HepG2 (cell line): ENCODE results near the gene SRC. TPM values are rescaled to one million over a fixed set of nuclear protein-coding genes. Genes with fewer than 3 reads are reported as not detected.

Source experiments
- ATAC-seq: fragments of 200-7000 bp; cut with Tn5 transposase; 3 replicates; pipeline ENCODE4 v1.9.1; 2020; ENCODE audit warnings: mild to moderate bottlenecking, moderate library complexity
- BruUV-seq: library from RNA; stranded (reverse); fragments of 400-500 nt; replicated peaks from 2 replicates; lab custom pipeline; 2021; lab: Mats Ljungman, UMichigan
- CTCF ChIA-PET: fragments of 300-600 bp; formaldehyde crosslinking; extraction: SDS; loops from one replicate; lab custom pipeline; 2021; ENCODE audit warnings: low total read pairs, inconsistent platforms, low intra/inter-chr PET ratio; lab: Yijun Ruan, JAX
- POLR2A ChIA-PET: fragments of 350-600 bp; sonication (Branson Sonifier 250); formaldehyde crosslinking; loops from one replicate; lab custom pipeline; 2020; ENCODE audit warnings: antibody characterized with exemption, inconsistent platforms; lab: Yijun Ruan, JAX
- DNase-seq: peaks from one replicate; pipeline ENCODE4 v3.0.0-alpha.2; 2015; ENCODE audit warnings: low spot score
- FAIRE-seq: peaks from 3 replicates; lab custom pipeline; 2011; peaks lifted over from hg19 to GRCh38; lab: Jason Lieb, UNC
- H2AFZ ChIP-seq: one replicate; pipeline ENCODE4 v1.6.1; 2011; ENCODE audit warnings: low read length, inconsistent platforms
- H3K27ac ChIP-seq: fragments of 300-600 bp; 3 replicates; pipeline ENCODE4 v1.8.0; 2011; ENCODE audit warnings: mixed run types, mild to moderate bottlenecking, mixed read lengths, low read length, inconsistent platforms; ENCODE audit not compliant: insufficient read depth; ENCODE audit errors: extremely low read length
- H3K27me3 ChIP-seq, 2 experiments: fragments of 200-600 bp in 1 of 2; 2 replicates in 1 of 2; 3 replicates in 1 of 2; pipeline versions ENCODE4 v1.6.0 to v1.8.0; 2011; ENCODE audit warnings: low read length in 2 of 2, mild to moderate bottlenecking in 2 of 2, moderate library complexity in 2 of 2, inconsistent platforms in 1 of 2; ENCODE audit not compliant: insufficient read depth in 2 of 2, control insufficient read depth in 1 of 2
- H3K36me3 ChIP-seq, 2 experiments: fragments of 200-600 bp in 1 of 2; replicated peaks in 1 of 2; 2 replicates in 1 of 2; 3 replicates in 1 of 2; pipeline versions ENCODE4 v1.5.1 to v1.8.0; 2011; ENCODE audit warnings: low read length in 2 of 2, inconsistent platforms in 1 of 2; ENCODE audit not compliant: insufficient read depth in 2 of 2, control insufficient read depth in 1 of 2
- H3K4me1 ChIP-seq: 2 replicates; pipeline ENCODE4 v1.5.1; 2012; ENCODE audit warnings: low read length, inconsistent platforms; ENCODE audit not compliant: insufficient read depth
- H3K4me2 ChIP-seq: 2 replicates; pipeline ENCODE4 v1.6.0; 2011; ENCODE audit warnings: low read depth, low read length, inconsistent platforms
- H3K4me3 ChIP-seq, 3 experiments: fragments of 200-600 bp in 1 of 3; sonication (generic), shearing (Covaris generic) in 1 of 3; replicated peaks in 1 of 3; 2 replicates each; pipeline ENCODE4 v1.5.1; 2011 to 2016; ENCODE audit warnings: low read length in 3 of 3, inconsistent platforms in 2 of 3, low read depth in 2 of 3, mild to moderate bottlenecking in 2 of 3, control low read depth in 1 of 3, mixed read lengths in 1 of 3; ENCODE audit not compliant: insufficient read depth in 1 of 3
- H3K79me2 ChIP-seq: one replicate; pipeline ENCODE4 v1.6.1; 2011; ENCODE audit warnings: low read length, inconsistent platforms; ENCODE audit not compliant: insufficient read depth
- H3K9ac ChIP-seq: 2 replicates; pipeline ENCODE4 v1.6.0; 2011; ENCODE audit warnings: mild to moderate bottlenecking, low read depth, low read length, inconsistent platforms; ENCODE audit not compliant: insufficient read depth
- H3K9me3 ChIP-seq: 2 replicates; pipeline ENCODE4 v1.5.1; 2012; ENCODE audit warnings: mild to moderate bottlenecking, low read length
- H4K20me1 ChIP-seq: 2 replicates; pipeline ENCODE4 v1.6.0; 2011; ENCODE audit warnings: inconsistent platforms, mild to moderate bottlenecking, low read length, moderate library complexity; ENCODE audit not compliant: insufficient read depth
- BHLHE40 ChIP-seq: IDR thresholded peaks from 2 replicates; pipeline ENCODE4 v1.6.1; 2011; ENCODE audit warnings: low read length, improper control_type of control experiment
- EZH2 ChIP-seq: conservative IDR thresholded peaks from 2 replicates; pipeline ENCODE4 v1.6.1; 2012; ENCODE audit warnings: mild to moderate bottlenecking, low read depth, low read length, moderate library complexity
- HOXA7 ChIP-seq: sonication (generic); formaldehyde crosslinking; IDR thresholded peaks from 2 replicates; pipeline ENCODE4 v1.8.1; 2022; ENCODE audit warnings: mild to moderate bottlenecking, missing genetic modification reagents, moderate library complexity
- ZKSCAN8 ChIP-seq: IDR thresholded peaks from 2 replicates; pipeline ENCODE4 v1.6.1; 2016; ENCODE audit warnings: borderline replicate concordance, missing genetic modification reagents, missing compliant biosample characterization
- ZNF615 ChIP-seq: sonication (generic); formaldehyde crosslinking; IDR thresholded peaks from 2 replicates; pipeline ENCODE4 v1.5.0; 2020; ENCODE audit warnings: mild to moderate bottlenecking, missing genetic modification reagents, borderline replicate concordance
- ZNF775 ChIP-seq: sonication (generic); formaldehyde crosslinking; IDR thresholded peaks from 2 replicates; pipeline ENCODE4 v1.4.0; 2020; ENCODE audit warnings: missing genetic modification reagents, mild to moderate bottlenecking, moderate library complexity, borderline replicate concordance
- ZNF816 ChIP-seq: sonication (generic); formaldehyde crosslinking; IDR thresholded peaks from 2 replicates; pipeline ENCODE4 v1.8.0; 2022; ENCODE audit warnings: missing genetic modification reagents, mild to moderate bottlenecking, borderline replicate concordance
- ZNF891 ChIP-seq: sonication (generic); formaldehyde crosslinking; IDR thresholded peaks from 2 replicates; pipeline ENCODE4 v1.5.0; 2020; ENCODE audit warnings: mild to moderate bottlenecking, missing genetic modification reagents
- WGBS: methylation state at CpG from one replicate; pipeline ENCODE4 v1.1.6; 2017; ENCODE audit warnings: low lambda C conversion rate; 5-methylcytosine and 5-hydroxymethylcytosine counted together
- in situ Hi-C: cut with HindIII; loops from 2 replicates; pipeline ENCODE4 v1.10.0; 2017; ENCODE audit warnings: low pct_unique_long_range_greater_than_20kb; ENCODE audit not compliant: extremely low pct_ligation_motif_present
- intact Hi-C: fragments of 100-400 bp; cut with micrococcal nuclease; formaldehyde crosslinking; loops from one replicate; pipeline ENCODE4 v1.10.0; 2022; ENCODE audit not compliant: unreplicated experiment
- polyA plus RNA-seq, 8 experiments: library from polyadenylated mRNA; depleted of rRNA in 3 of 8; stranded (reverse) in 7 of 8; unstranded in 1 of 8; fragments of >200 nt; fragmentation: Illumina TruSeq in 4 of 8; extraction: Trizol in 4 of 8; gene quantifications; 2 replicates each; pipeline versions ENCODE4 v1.2.1 to v1.2.3, GENCODE V29; 2011 to 2016; ENCODE audit warnings: low read depth in 4 of 8, missing spikeins in 1 of 8, mixed read lengths in 1 of 8; ENCODE audit not compliant: insufficient read depth in 1 of 8
- total RNA-seq, 5 experiments: library from RNA; depleted of rRNA; stranded (reverse); fragments of >200 nt; fragmentation: Illumina TruSeq; extraction: Trizol; gene quantifications; 2 replicates each; pipeline ENCODE4 v1.2.3, GENCODE V29; 2016; ENCODE audit warnings: low read depth in 1 of 5
- TF ChIP-seq, protein P1 (sequence below): sonication (generic); formaldehyde crosslinking; IDR thresholded peaks from 2 replicates; pipeline ENCODE4 v1.5.0; 2020; ENCODE audit warnings: missing genetic modification reagents
- TF ChIP-seq, protein P2 (sequence below): sonication (generic); formaldehyde crosslinking; IDR thresholded peaks from 2 replicates; pipeline ENCODE4 v1.5.0; 2020; ENCODE audit warnings: missing genetic modification reagents, mild to moderate bottlenecking, borderline replicate concordance
- TF ChIP-seq, protein P3 (sequence below): sonication (generic); formaldehyde crosslinking; IDR thresholded peaks from 2 replicates; pipeline ENCODE4 v1.9.0; 2021; ENCODE audit warnings: missing genetic modification reagents, mild to moderate bottlenecking, borderline replicate concordance

The SRC gene
- total and polyA plus RNA-seq, 2 of the 13 experiments (the other 11 are each of a cell fraction or from before 2014, with no cell fraction given) = 54.7 to 192 TPM

DNA sequence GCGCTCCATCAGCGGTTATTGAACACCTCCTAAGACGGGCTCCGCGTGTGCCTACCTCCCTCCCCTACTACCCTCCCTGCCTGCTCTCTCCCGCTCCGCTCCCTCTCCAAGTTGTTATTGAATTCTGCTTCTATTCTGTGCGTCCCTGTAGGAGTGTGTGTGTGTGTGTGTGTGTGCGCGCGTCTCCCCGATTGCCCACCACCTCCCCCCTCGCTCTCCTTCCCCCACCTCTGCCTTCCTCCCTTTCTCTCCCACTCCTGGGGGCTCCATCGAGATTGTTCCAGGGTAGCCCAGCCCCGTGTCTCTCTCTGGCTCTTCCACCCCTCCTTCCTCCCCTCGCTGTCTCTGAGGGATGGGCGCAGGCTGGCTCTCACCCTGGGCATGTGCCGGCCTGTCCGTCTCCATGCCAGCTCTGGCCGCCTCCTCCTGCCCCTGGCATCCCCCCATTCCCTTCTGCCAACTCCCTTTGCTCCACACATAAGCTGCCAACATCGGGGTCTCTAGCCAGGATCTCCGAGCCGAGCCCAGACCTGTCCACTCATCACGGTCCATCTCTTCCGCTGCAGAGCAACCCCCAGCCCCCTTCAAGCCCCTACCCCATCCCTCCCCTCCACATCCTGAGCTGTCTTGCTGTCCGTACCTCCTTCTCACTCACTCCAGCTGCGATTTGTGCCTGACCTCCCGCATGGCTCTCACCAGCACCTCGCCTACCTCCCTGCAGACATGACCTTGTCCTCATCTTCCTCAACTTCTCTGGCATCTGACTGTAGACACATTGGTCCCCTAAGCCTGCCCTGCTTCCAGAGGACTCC is 68.5 kb downstream of the SRC start (continued):
- TF ChIP-seq, protein P1, sequence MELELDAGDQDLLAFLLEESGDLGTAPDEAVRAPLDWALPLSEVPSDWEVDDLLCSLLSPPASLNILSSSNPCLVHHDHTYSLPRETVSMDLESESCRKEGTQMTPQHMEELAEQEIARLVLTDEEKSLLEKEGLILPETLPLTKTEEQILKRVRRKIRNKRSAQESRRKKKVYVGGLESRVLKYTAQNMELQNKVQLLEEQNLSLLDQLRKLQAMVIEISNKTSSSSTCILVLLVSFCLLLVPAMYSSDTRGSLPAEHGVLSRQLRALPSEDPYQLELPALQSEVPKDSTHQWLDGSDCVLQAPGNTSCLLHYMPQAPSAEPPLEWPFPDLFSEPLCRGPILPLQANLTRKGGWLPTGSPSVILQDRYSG (CRISPR knock-in tag) = no peak
- TF ChIP-seq ZNF615 (CRISPR knock-in tag) (no peak), ZKSCAN8 (CRISPR knock-in tag) (no peak)

DNA sequence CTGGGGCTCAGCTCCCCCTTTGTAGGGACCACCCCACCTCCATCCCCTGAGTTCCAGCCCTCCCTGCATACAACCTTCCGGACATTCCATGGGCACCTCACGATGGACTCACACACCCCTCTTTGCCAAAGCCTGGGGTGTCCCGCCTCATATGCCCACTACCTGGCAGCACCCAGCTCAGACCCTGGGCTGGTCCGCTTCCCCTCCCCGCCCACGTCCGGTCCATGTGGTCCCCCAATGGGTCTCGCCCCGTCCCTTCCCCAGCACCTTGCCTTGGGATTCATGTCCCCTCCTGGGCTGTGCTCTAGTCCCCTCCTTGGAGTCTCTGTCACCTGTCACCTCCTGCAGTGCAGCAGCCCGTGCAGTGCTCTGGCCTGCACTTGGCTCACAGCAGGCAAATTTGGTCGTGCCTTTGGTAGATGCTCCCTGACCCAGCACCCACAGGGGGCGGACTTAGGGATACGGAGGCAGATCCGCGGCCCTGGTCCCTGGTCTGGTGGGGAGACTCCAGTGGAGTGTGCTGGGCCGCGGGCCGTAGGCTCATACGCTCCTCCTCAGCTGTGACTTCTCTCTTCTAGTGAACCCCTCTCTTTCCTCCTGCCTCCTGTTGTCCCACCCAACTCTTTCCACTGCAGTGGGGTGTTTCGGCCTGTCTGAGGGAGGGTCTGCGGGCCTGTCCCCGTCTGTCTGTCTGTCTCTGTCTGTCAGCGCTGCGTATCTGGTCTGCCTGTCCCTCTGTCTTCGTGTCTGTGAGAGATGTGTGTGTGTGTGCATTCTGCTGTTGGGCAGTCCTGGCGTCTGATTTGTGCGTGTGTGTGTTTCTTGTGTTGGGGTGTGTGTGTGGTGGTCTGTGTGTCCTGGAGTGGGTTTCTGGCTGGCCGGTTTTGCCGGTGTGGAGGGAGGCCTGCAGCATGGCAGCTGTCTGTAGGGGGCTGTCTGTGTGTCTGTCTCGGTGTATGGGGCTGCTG is 69.5 kb downstream of the SRC start:
- Histone ChIP-seq H3K36me3 (no peaks in the 10 kb centered on the region), H3K9ac (no peak overlapping the region), H4K20me1 (no peaks in the 10 kb centered on the region; the same call in 1 of the 2 replicates), H3K9me3 (no peaks in the 10 kb centered on the region), H3K4me3 (no peak overlapping the region), H3K4me2 (no peak overlapping the region), H3K79me2 (no peaks in the 10 kb centered on the region), H3K27ac (no peak overlapping the region), H3K4me1 (peaks cover 36% of the 10 kb centered on the region), H2AFZ (no peak overlapping the region), H3K27me3 (peaks cover 37 to 95% of the 10 kb centered on the region in 2 experiments)
- no TSS peak for BruUV-seq
- no peak for DNase-seq
- TF ChIP-seq EZH2 (peak; percentile 61; the same call in 1 of the 2 replicates), ZNF775 (no peak), HOXA7 (0 out of 2 replicates have a peak, but pooled peaks have one; percentile 69), ZNF816 (no peak), ZNF891 (CRISPR knock-in tag) (peak; percentile 17; the same call in 1 of the 2 replicates), BHLHE40 (0 out of 2 replicates have a peak, but pooled peaks have one; percentile 2)
- TF ChIP-seq, protein P2, sequence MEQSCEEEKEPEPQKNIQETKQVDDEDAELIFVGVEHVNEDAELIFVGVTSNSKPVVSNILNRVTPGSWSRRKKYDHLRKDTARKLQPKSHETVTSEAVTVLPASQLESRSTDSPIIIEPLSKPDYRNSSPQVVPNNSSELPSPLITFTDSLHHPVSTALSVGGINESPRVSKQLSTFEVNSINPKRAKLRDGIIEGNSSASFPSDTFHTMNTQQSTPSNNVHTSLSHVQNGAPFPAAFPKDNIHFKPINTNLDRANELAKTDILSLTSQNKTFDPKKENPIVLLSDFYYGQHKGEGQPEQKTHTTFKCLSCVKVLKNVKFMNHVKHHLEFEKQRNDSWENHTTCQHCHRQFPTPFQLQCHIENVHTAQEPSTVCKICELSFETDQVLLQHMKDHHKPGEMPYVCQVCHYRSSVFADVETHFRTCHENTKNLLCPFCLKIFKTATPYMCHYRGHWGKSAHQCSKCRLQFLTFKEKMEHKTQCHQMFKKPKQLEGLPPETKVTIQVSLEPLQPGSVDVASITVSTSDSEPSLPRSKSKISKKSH (CRISPR knock-in tag) = peak; percentile 58; the same call in 1 of the 2 replicates
- TF ChIP-seq, protein P3, sequence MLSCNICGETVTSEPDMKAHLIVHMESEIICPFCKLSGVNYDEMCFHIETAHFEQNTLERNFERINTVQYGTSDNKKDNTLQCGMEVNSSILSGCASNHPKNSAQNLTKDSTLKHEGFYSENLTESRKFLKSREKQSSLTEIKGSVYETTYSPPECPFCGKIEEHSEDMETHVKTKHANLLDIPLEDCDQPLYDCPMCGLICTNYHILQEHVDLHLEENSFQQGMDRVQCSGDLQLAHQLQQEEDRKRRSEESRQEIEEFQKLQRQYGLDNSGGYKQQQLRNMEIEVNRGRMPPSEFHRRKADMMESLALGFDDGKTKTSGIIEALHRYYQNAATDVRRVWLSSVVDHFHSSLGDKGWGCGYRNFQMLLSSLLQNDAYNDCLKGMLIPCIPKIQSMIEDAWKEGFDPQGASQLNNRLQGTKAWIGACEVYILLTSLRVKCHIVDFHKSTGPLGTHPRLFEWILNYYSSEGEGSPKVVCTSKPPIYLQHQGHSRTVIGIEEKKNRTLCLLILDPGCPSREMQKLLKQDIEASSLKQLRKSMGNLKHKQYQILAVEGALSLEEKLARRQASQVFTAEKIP (CRISPR knock-in tag) = no peak
- in situ Hi-C loops = no loop called here
- peak; percentile 32 for FAIRE-seq
- intact Hi-C loops = no loop called here
- peak; percentile 6 for ATAC-seq
- ChIA-PET CTCF (no interaction called here), POLR2A (no interaction called here)
- WGBS = 40% methylated on average over 30 of the region's 30 CpGs
